Transverse colon (tissue), 4 donors: Measurements from ENCODE around the gene MYH14.

Experiments used
- POLR2A ChIP-seq: fragments of 450-650 bp; IDR thresholded peaks from one replicate; pipeline ENCODE4 v1.6.1; 2016; ENCODE audit warnings: antibody characterized with exemption, mild to moderate bottlenecking, moderate library complexity
- POLR2AphosphoS5 ChIP-seq, 3 donors: sonication (generic); formaldehyde crosslinking; IDR thresholded peaks; one replicate each; pipeline ENCODE4 v1.6.1; 2016; ENCODE audit warnings: antibody characterized with exemption in 3 of 3
- TF ChIP-seq, protein P1 (sequence below), 5 experiments: fragments of 200-600 bp in 3 of 5; fragments of 450-650 bp in 2 of 5; sonication (generic) in 3 of 5; IDR thresholded peaks; 1 replicate in 2 of 5; 2 replicates in 3 of 5; pipeline ENCODE4 v1.5.1; 2016 to 2017; ENCODE audit warnings: antibody characterized with exemption in 5 of 5, inconsistent platforms in 3 of 5, mild to moderate bottlenecking in 2 of 5, moderate library complexity in 1 of 5

DNA sequence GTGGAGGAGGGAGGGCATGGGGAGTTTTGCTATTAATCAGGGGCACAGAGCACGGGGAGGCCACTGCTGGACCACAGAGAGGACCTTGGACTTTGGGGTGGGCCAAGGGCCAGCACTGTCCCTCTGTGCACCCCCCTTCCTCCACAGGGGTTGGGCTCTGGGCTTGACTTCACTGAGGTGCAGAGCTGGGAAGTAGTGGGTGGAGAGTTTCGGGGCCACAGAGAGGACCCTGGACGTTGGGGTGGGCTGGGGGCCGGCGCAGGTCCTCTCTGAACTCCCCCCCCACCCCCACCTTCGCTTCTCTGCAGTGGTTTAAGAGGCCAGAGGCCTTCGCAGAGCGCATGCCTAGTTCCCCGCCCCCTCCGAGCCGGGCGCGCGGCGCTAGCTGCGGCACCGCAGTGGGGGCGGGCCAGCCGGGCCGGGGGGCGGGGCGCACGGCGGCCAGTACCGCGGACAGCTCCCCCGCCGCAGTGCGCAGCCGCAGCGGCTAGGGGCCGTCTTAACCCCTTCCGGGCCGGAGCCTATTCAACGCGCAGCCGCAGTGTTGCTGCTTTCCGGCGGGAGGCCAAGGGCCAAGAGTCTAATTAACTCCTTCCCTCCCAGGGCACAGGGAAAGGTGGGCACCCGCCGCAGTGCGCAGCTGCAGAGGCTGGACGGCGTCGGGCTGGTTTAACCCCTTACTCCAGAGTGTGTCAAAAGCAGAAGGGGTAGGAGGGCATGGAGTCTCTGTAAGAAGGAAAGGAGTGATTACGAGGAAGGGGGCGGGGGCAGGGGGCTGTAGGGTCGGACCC is 122.1 kb downstream of the MYH14 start:
- TF ChIP-seq POLR2A = no peak
- TF ChIP-seq POLR2AphosphoS5 (IDR thresholded peaks at IDR 0.05) = no peak
- TF ChIP-seq, protein P1, sequence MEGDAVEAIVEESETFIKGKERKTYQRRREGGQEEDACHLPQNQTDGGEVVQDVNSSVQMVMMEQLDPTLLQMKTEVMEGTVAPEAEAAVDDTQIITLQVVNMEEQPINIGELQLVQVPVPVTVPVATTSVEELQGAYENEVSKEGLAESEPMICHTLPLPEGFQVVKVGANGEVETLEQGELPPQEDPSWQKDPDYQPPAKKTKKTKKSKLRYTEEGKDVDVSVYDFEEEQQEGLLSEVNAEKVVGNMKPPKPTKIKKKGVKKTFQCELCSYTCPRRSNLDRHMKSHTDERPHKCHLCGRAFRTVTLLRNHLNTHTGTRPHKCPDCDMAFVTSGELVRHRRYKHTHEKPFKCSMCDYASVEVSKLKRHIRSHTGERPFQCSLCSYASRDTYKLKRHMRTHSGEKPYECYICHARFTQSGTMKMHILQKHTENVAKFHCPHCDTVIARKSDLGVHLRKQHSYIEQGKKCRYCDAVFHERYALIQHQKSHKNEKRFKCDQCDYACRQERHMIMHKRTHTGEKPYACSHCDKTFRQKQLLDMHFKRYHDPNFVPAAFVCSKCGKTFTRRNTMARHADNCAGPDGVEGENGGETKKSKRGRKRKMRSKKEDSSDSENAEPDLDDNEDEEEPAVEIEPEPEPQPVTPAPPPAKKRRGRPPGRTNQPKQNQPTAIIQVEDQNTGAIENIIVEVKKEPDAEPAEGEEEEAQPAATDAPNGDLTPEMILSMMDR (IDR thresholded peaks at IDR 0.05) = no peak
